H1 (cell line): ENCODE data around the gene RAB40C. TPM values are rescaled to one million over a fixed set of nuclear protein-coding genes. Genes with fewer than 3 reads are reported as not detected.

ENCODE experiments used
- CTCF ChIA-PET: fragments of 300-600 bp; sonication (Branson Sonifier 250); formaldehyde crosslinking; loops from one replicate; lab custom pipeline; 2021; ENCODE audit not compliant: partially characterized antibody; lab: Charles Lee
- POLR2A ChIA-PET: fragments of 300-600 bp; sonication (Branson Sonifier 250); formaldehyde crosslinking; loops from one replicate; lab custom pipeline; 2021; ENCODE audit warnings: inconsistent platforms; ENCODE audit not compliant: partially characterized antibody; lab: Charles Lee
- DNase-seq, 2 experiments: peaks; one replicate each; pipeline versions ENCODE4 v3.0.0 to v3.0.0-alpha.2; 2010 to 2022; ENCODE audit warnings: low spot score in 2 of 2, low read depth in 1 of 2, mixed read lengths in 1 of 2
- FAIRE-seq: peaks from 2 replicates; lab custom pipeline; 2011; peaks lifted over from hg19 to GRCh38; lab: Jason Lieb, UNC
- H2AFZ ChIP-seq: 2 replicates; pipeline ENCODE4 v1.8.1; 2012; ENCODE audit warnings: low read length, inconsistent platforms
- H2AK5ac ChIP-seq: 2 replicates; pipeline ENCODE4 v1.6.1; 2013; ENCODE audit warnings: low read depth, low read length
- H2BK120ac ChIP-seq: replicated peaks from 2 replicates; pipeline ENCODE3; 2013; ENCODE audit warnings: low read depth, low read length, inconsistent platforms
- H2BK12ac ChIP-seq: 2 replicates; pipeline ENCODE4 v1.6.1; 2013; ENCODE audit warnings: low read depth, low read length
- H2BK15ac ChIP-seq: 2 replicates; pipeline ENCODE4 v1.6.1; 2013; ENCODE audit warnings: low read length
- H2BK20ac ChIP-seq: 2 replicates; pipeline ENCODE4 v1.6.1; 2013; ENCODE audit warnings: low read length
- H2BK5ac ChIP-seq: 2 replicates; pipeline ENCODE4 v1.6.1; 2013; ENCODE audit warnings: low read depth, low read length
- H3K14ac ChIP-seq: 2 replicates; pipeline ENCODE4 v1.6.1; 2013; ENCODE audit warnings: inconsistent platforms; ENCODE audit not compliant: insufficient read length
- H3K18ac ChIP-seq: 2 replicates; pipeline ENCODE4 v1.6.1; 2013; ENCODE audit warnings: low read length; ENCODE audit errors: extremely low read depth
- H3K23ac ChIP-seq: 2 replicates; pipeline ENCODE4 v1.6.1; 2013; ENCODE audit warnings: inconsistent platforms; ENCODE audit not compliant: insufficient read length
- H3K23me2 ChIP-seq: 2 replicates; pipeline ENCODE4 v1.6.1; 2013; ENCODE audit warnings: low read depth, low read length
- H3K27ac ChIP-seq: 2 replicates; pipeline ENCODE4 v1.6.1; 2011; ENCODE audit warnings: low read depth, low read length, inconsistent platforms
- H3K27me3 ChIP-seq, 4 experiments: replicated peaks in 1 of 4; 1 replicate in 1 of 4; 2 replicates in 3 of 4; pipeline versions ENCODE4 v1.6.1 to v1.8.1; 2011 to 2013; ENCODE audit warnings: low read length in 3 of 4, mild to moderate bottlenecking in 3 of 4, inconsistent platforms in 2 of 4, mixed read lengths in 2 of 4, moderate library complexity in 1 of 4; ENCODE audit not compliant: control insufficient read depth in 3 of 4, insufficient read depth in 3 of 4; ENCODE audit errors: extremely low read depth in 1 of 4
- H3K36me3 ChIP-seq, 4 experiments: 2 replicates each; pipeline versions ENCODE4 v1.6.1 to v1.8.1; 2011 to 2013; ENCODE audit warnings: mild to moderate bottlenecking in 4 of 4, low read length in 3 of 4, moderate library complexity in 2 of 4, control low read depth in 1 of 4, inconsistent platforms in 1 of 4; ENCODE audit not compliant: insufficient read depth in 4 of 4, control insufficient read depth in 2 of 4
- H3K4ac ChIP-seq: replicated peaks from 2 replicates; pipeline ENCODE3; 2013; ENCODE audit warnings: low read length, low read depth, mixed read lengths, inconsistent platforms; ENCODE audit not compliant: insufficient read length
- H3K4me1 ChIP-seq, 4 experiments: replicated peaks in 1 of 4; 1 replicate in 1 of 4; 2 replicates in 3 of 4; pipeline versions ENCODE4 v1.6.1 to v1.8.1; 2011 to 2013; ENCODE audit warnings: low read length in 3 of 4, inconsistent platforms in 2 of 4, mixed read lengths in 1 of 4; ENCODE audit not compliant: insufficient read depth in 4 of 4, control insufficient read depth in 3 of 4
- H3K4me2 ChIP-seq, 2 experiments: 2 replicates each; pipeline versions ENCODE4 v1.6.1 to v1.8.1; 2011 to 2013; ENCODE audit warnings: low read depth in 2 of 2, low read length in 2 of 2, control low read depth in 1 of 2, inconsistent platforms in 1 of 2, mild to moderate bottlenecking in 1 of 2; ENCODE audit not compliant: insufficient read depth in 1 of 2
- H3K4me3 ChIP-seq, 4 experiments: fragments of 200-600, 300-600 bp in 1 of 4; sonication (generic), shearing (Covaris generic), sonication (Bioruptor Twin) in 1 of 4; 2 replicates each; pipeline versions ENCODE4 v1.5.1 to v1.8.1; 2011 to 2016; ENCODE audit warnings: low read length in 4 of 4, low read depth in 3 of 4, control low read depth in 2 of 4, inconsistent platforms in 2 of 4, mild to moderate bottlenecking in 2 of 4, mixed read lengths in 1 of 4, moderate library complexity in 1 of 4; ENCODE audit not compliant: insufficient read depth in 2 of 4; ENCODE audit errors: extremely low read depth in 1 of 4
- H3K56ac ChIP-seq: replicated peaks from 2 replicates; pipeline ENCODE3; 2013; ENCODE audit warnings: low read depth, mild to moderate bottlenecking, mixed read lengths, low read length, inconsistent platforms; ENCODE audit not compliant: insufficient read length
- H3K79me1 ChIP-seq: 2 replicates; pipeline ENCODE4 v1.6.1; 2013; ENCODE audit warnings: low read depth, low read length, control low read depth
- H3K79me2 ChIP-seq, 2 experiments: 2 replicates each; pipeline versions ENCODE4 v1.6.1 to v1.8.1; 2012 to 2013; ENCODE audit warnings: low read length in 2 of 2, mild to moderate bottlenecking in 2 of 2, inconsistent platforms in 1 of 2; ENCODE audit not compliant: insufficient read depth in 2 of 2, control insufficient read depth in 1 of 2
- H3K9ac ChIP-seq, 4 experiments: replicated peaks in 1 of 4; 1 replicate in 1 of 4; 2 replicates in 3 of 4; pipeline versions ENCODE4 v1.6.1 to v1.8.1; 2011 to 2013; ENCODE audit warnings: low read depth in 3 of 4, low read length in 3 of 4, control low read depth in 2 of 4, mild to moderate bottlenecking in 2 of 4, moderate library complexity in 2 of 4, inconsistent platforms in 1 of 4; ENCODE audit errors: extremely low read depth in 1 of 4
- H3K9me3 ChIP-seq, 2 experiments: 2 replicates each; pipeline versions ENCODE4 v1.6.1 to v1.8.1; 2012 to 2013; ENCODE audit warnings: mild to moderate bottlenecking in 2 of 2, moderate library complexity in 2 of 2, control low read depth in 1 of 2, inconsistent platforms in 1 of 2, low read depth in 1 of 2, low read length in 1 of 2, mixed read lengths in 1 of 2; ENCODE audit not compliant: insufficient read depth in 2 of 2
- H4K20me1 ChIP-seq, 2 experiments: replicated peaks in 1 of 2; 2 replicates each; pipeline versions ENCODE3 to v1.8.1; 2011 to 2013; ENCODE audit warnings: inconsistent platforms in 2 of 2, low read length in 2 of 2, mild to moderate bottlenecking in 1 of 2; ENCODE audit not compliant: insufficient read depth in 2 of 2, control insufficient read depth in 1 of 2
- H4K5ac ChIP-seq: 2 replicates; pipeline ENCODE4 v1.6.1; 2013; ENCODE audit warnings: low read length, low read depth, mixed read lengths, inconsistent platforms; ENCODE audit not compliant: insufficient read length
- H4K8ac ChIP-seq: 2 replicates; pipeline ENCODE4 v1.8.0; 2013; ENCODE audit warnings: mild to moderate bottlenecking, moderate library complexity, low read length, inconsistent platforms; ENCODE audit not compliant: insufficient read depth; ENCODE audit errors: extremely low read depth
- H4K91ac ChIP-seq: replicated peaks from 2 replicates; pipeline ENCODE3; 2013; ENCODE audit warnings: low read length, mixed read lengths, inconsistent platforms; ENCODE audit not compliant: insufficient read length
- ASH2L ChIP-seq: fragments of 200-600, 300-600 bp; sonication (generic); IDR thresholded peaks from one replicate; pipeline ENCODE4 v1.7.1; 2017; ENCODE audit warnings: low read length
- BRCA1 ChIP-seq: IDR thresholded peaks from 2 replicates; pipeline ENCODE4 v1.6.1; 2012; ENCODE audit warnings: low read depth, low read length, improper control_type of control experiment
- CBX8 ChIP-seq: fragments of 300-800, 300-1000 bp; sonication (generic); IDR thresholded peaks from 2 replicates; pipeline ENCODE4 v1.7.1; 2016; ENCODE audit warnings: low read depth, low read length, borderline replicate concordance
- CHD2 ChIP-seq: IDR thresholded peaks from 2 replicates; pipeline ENCODE4 v1.6.1; 2012; ENCODE audit warnings: low read length, improper control_type of control experiment
- GABPA ChIP-seq: IDR thresholded peaks from 2 replicates; pipeline ENCODE4 v1.6.1; 2011; ENCODE audit warnings: mild to moderate bottlenecking, low read length, moderate library complexity, borderline replicate concordance; ENCODE audit not compliant: insufficient read depth
- HDAC6 ChIP-seq: IDR thresholded peaks from one replicate; pipeline ENCODE4 v1.7.1; 2012; ENCODE audit warnings: low read depth, mild to moderate bottlenecking, inconsistent platforms, low read length, moderate library complexity
- KDM4A ChIP-seq: IDR thresholded peaks from one replicate; pipeline ENCODE4 v1.7.1; 2012; ENCODE audit warnings: low read depth, mild to moderate bottlenecking, moderate library complexity, low read length, inconsistent platforms; ENCODE audit not compliant: severe bottlenecking
- POLR2AphosphoS5 ChIP-seq: IDR thresholded peaks from 2 replicates; pipeline ENCODE4 v1.6.1; 2011; ENCODE audit warnings: low read depth, low read length
- RAD21 ChIP-seq, 2 experiments: IDR thresholded peaks in 1 of 2; conservative IDR thresholded peaks in 1 of 2; 2 replicates each; pipeline ENCODE4 v1.6.1; 2011; ENCODE audit warnings: low read depth in 2 of 2, low read length in 2 of 2, improper control_type of control experiment in 1 of 2, inconsistent platforms in 1 of 2, mild to moderate bottlenecking in 1 of 2, moderate library complexity in 1 of 2
- SUZ12 ChIP-seq: fragments of 200-600 bp; sonication (generic); IDR thresholded peaks from 2 replicates; pipeline ENCODE4 v1.6.1; 2012; ENCODE audit warnings: mild to moderate bottlenecking, inconsistent platforms, low read length, moderate library complexity, mixed read lengths
- TEAD4 ChIP-seq: IDR thresholded peaks from 2 replicates; pipeline ENCODE4 v1.6.1; 2012; ENCODE audit warnings: low read depth, low read length, inconsistent platforms, mixed read lengths
- YY1 ChIP-seq: IDR thresholded peaks from 2 replicates; pipeline ENCODE4 v1.6.1; 2011; ENCODE audit warnings: low read depth, mild to moderate bottlenecking, low read length
- WGBS, 2 experiments: shearing (Covaris generic) in 1 of 2; methylation state at CpG; one replicate each; pipeline versions ENCODE4 v1.1.6 to v1.1.7; 2013 to 2015; ENCODE audit warnings: low lambda C conversion rate in 2 of 2, mixed read lengths in 2 of 2, inconsistent platforms in 1 of 2, low coverage in 1 of 2, missing lambda C conversion rate in 1 of 2; ENCODE audit not compliant: insufficient replicate concordance in 2 of 2, insufficient coverage in 1 of 2, insufficient read length in 1 of 2; ENCODE audit errors: extremely low coverage in 1 of 2, missing lambda C conversion rate in 1 of 2; 5-methylcytosine and 5-hydroxymethylcytosine counted together
- polyA plus RNA-seq, 7 experiments: library from polyadenylated mRNA; depleted of rRNA in 3 of 7; stranded (reverse) in 5 of 7; unstranded in 2 of 7; fragments of >200 nt in 5 of 7; fragments of 200-250 nt in 2 of 7; gene quantifications; 1 replicate in 5 of 7; 2 replicates in 1 of 7; 4 replicates in 1 of 7; pipeline versions ENCODE4 v1.2.1 to v1.2.3, GENCODE V29; 2011 to 2013; ENCODE audit warnings: missing spikeins in 2 of 7, mixed read lengths in 2 of 7
- total RNA-seq: library from RNA; stranded (reverse); fragmentation: NEBNext Ultra II Directional; extraction: Animal tissue kit (Norgen Biotek cat#: 25700); gene quantifications from 2 replicates; pipeline ENCODE4 v1.2.1, GENCODE V29; 2021

Gene RAB40C
- total and polyA plus RNA-seq, 2 of the 8 experiments (the other 6 are each of a cell fraction or from before 2014, with no cell fraction given): 13.9 to 15.6 TPM

DNA sequence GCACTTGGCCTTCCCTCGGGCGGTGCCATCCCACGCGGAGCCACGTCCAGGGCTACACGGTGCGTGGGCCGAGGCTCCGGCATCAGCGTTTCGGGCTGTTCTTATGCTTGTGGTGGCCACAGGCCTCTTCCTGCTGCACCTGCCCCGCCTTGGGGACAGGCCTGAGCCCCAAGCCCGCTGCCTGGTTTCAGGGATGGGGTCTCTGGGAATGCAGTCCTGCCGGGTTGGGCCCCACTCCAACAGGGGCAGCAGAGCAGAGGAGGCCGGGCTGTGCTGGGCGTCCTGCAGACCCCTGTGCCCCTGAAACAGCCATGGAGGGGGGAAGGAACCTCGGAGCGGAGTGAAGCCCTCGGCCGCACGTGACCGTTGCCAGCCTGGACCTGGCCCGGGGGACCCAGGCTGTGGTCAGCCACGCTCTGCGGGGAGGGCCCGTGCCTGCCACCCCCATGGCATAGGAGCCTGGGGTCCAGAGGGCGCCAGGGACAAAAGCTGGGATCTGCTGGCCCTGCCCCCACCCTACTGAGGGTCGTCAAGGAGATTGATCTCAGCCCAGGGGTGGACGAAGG is 40.5 kb downstream of the RAB40C start:
- Histone ChIP-seq H3K27me3 (no peaks in the 10 kb centered on the region), H2AFZ (no peak overlapping the region), H2BK5ac (peak overlapping the region; percentile 94; the same call in 1 of the 2 replicates), H3K4me2 (peak overlapping the region; percentile 79 to 88), H3K27ac (peak overlapping the region; percentile 63; the same call in 1 of the 2 replicates), H3K79me2 (peaks cover 0 to 2% of the 10 kb centered on the region in 2 experiments; a peak in 1 of 4 replicates), H3K56ac (peak overlapping the region; percentile 60), H4K20me1 (peaks cover 3 to 10% of the 10 kb centered on the region in 2 experiments), H3K23me2 (peaks cover 2% of the 10 kb centered on the region; the same call in 1 of the 2 replicates), H3K36me3 (peaks cover 0 to 25% (median 3%) of the 10 kb centered on the region in 4 experiments; a peak in 4 of 8 replicates), H2BK20ac (peak overlapping the region; percentile 55; the same call in 1 of the 2 replicates), H4K91ac (peak overlapping the region; percentile 63), H3K14ac (no peak overlapping the region), H3K4ac (peak overlapping the region; percentile 90), H4K8ac (peak overlapping the region; percentile 66), H3K18ac (peak overlapping the region; percentile 96), H2BK120ac (peak overlapping the region; percentile 82), H3K9me3 (no peaks in the 10 kb centered on the region), H3K9ac (peak overlapping the region in 2 of 4 experiments; percentile 4 to 8; a peak in 3 of 7 replicates), H3K4me3 (peak overlapping the region in 2 of 4 experiments; percentile 19 to 61; a peak in 4 of 8 replicates), H2BK15ac (peak overlapping the region; percentile 92; the same call in 1 of the 2 replicates), H3K79me1 (no peaks in the 10 kb centered on the region), H4K5ac (peak overlapping the region; percentile 84), H3K23ac (no peak overlapping the region), H2BK12ac (peak overlapping the region; percentile 85; the same call in 1 of the 2 replicates), H3K4me1 (peaks cover 0 to 27% (median 21%) of the 10 kb centered on the region in 4 experiments; a peak in 6 of 7 replicates), H2AK5ac (peak overlapping the region; percentile 25; the same call in 1 of the 2 replicates)
- ChIA-PET POLR2A (interaction anchor here (0.6 to 1.6 kb wide), 23 partner anchors 8 to 206 kb away, joined by 3 to 11 read pairs (median 3); partner anchors contain the start of genes CAPN15, JMJD8, NHLRC4 and RAB40C), CTCF (interaction anchor here (1.0 to 2.1 kb wide), 5 partner anchors 8 to 45 kb away, joined by 3 to 7 read pairs (median 5); no protein-coding TSS in a partner anchor)
- no peak for FAIRE-seq
- DNase-seq: peak in 1 of 2 experiments; percentile 72
- 47% methylated on average over 24 of the region's 29 CpGs; no CpG with 5 or more reads in 1 of the 2 experiments for WGBS, 2 experiments
- TF ChIP-seq CHD2 (no peak), SUZ12 (no peak), YY1 (no peak), RAD21 (IDR thresholded peaks at IDR 0.05 in 1 of 2, conservative IDR thresholded peaks at IDR 0.05 in 1 of 2; ENCODE audit: low read depth in 2 of 2, low read length in 2 of 2) (no peak), BRCA1 (no peak), KDM4A (no peak), ASH2L (no peak), POLR2AphosphoS5 (0 out of 2 replicates have a peak, but pooled peaks have one; percentile 23), CBX8 (no peak), TEAD4 (no peak), HDAC6 (no peak), GABPA (peak; percentile 19)
